Suprapubic skin (tissue), 4 donors: Measurements from ENCODE around the gene TTC13.

Source experiments
- CTCF ChIP-seq, 2 donors: fragments of 200-600 bp in 1 of 2; fragments of 450-650 bp in 1 of 2; sonication (generic) in 1 of 2; IDR thresholded peaks; one replicate each; pipeline ENCODE4 v1.5.1; 2016 to 2019; ENCODE audit warnings: antibody characterized with exemption in 2 of 2, mild to moderate bottlenecking in 1 of 2, moderate library complexity in 1 of 2
- EP300 ChIP-seq: sonication (generic); formaldehyde crosslinking; IDR thresholded peaks from one replicate; pipeline ENCODE4 v1.6.1; 2017; ENCODE audit warnings: antibody characterized with exemption
- POLR2A ChIP-seq, 2 donors: fragments of 450-650 bp; IDR thresholded peaks; one replicate each; pipeline ENCODE4 v1.6.1; 2017; ENCODE audit warnings: antibody characterized with exemption in 2 of 2, mild to moderate bottlenecking in 2 of 2, moderate library complexity in 2 of 2
- POLR2AphosphoS5 ChIP-seq, 3 donors: sonication (generic); formaldehyde crosslinking; IDR thresholded peaks; one replicate each; pipeline ENCODE4 v1.6.1; 2017; ENCODE audit warnings: antibody characterized with exemption in 3 of 3

DNA sequence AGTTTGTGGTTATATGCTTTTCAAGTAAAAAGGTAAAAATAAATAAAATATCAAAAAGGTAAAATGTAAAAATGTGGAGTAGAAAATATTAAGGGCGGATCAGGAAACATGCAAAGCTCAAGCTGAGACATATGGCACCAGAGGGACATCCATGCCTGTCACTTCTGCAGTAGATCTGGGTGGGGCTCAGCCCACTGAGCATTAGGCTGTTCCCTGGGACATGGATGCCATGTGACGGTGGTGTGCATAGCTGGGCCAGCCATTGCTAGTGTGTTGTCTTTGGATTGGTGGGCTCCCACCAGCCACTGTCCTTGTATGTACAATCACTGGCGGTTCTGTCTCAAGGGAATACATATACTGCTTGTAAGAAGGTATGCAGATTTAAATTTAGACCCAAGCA, 3.0 kb downstream of the TTC13 start:
- TF ChIP-seq POLR2AphosphoS5 (IDR thresholded peaks at IDR 0.05) (no peak), EP300 (no peak), CTCF (IDR thresholded peaks at IDR 0.05) (no peak), POLR2A (IDR thresholded peaks at IDR 0.05) (no peak)
